Cerebellar nuclear complex (tissue), 1 donor: Measurements from ENCODE around the gene GLYATL1B.
"Not testable (repeated sequence)": the region's sequence is repeated elsewhere in the genome, so short reads cannot be mapped to it uniquely, and the experiment has no call there.

Experiments used
- DNase-seq, 2 experiments: peaks; one replicate each; lab custom pipeline; 2025; lab: John Stamatoyannopoulos, UW

GLYATL1B gene

GRCh38 chr11:59086007-59086406, at the start of gene GLYATL1B:
Gene GLYATL1B, plus strand, starts transcription at chr11:59086307. Its CDS starts 0 bp downstream, at chr11:59086307.
- not testable (repeated sequence) for DNase-seq

- DNase-seq = not testable (repeated sequence)
These were observed 49.6 kb upstream of the GLYATL1B start for GRCh38 chr11:59036542-59036941.

GRCh38 chr11:59037434-59037833, 48.7 kb upstream of the GLYATL1B start:
- not testable (repeated sequence) for DNase-seq

- no peak for DNase-seq
These were observed 45.5 kb upstream of the GLYATL1B start for GRCh38 chr11:59040607-59041006.

- DNase-seq = not testable (repeated sequence)
These were observed 34.7 kb upstream of the GLYATL1B start for GRCh38 chr11:59051383-59051782.

GRCh38 chr11:59052355-59052754, 33.8 kb upstream of the GLYATL1B start:
- DNase-seq = not testable (repeated sequence)

- no peak for DNase-seq
These were observed 32.7 kb upstream of the GLYATL1B start for GRCh38 chr11:59053387-59053786.

- DNase-seq = not testable (repeated sequence)
These were observed 27.7 kb upstream of the GLYATL1B start for GRCh38 chr11:59058120-59059033.

- DNase-seq = not testable (repeated sequence)
These were observed 26.0 kb upstream of the GLYATL1B start for GRCh38 chr11:59060096-59060495.

- DNase-seq = no peak
These were observed 23.2 kb upstream of the GLYATL1B start for GRCh38 chr11:59062602-59063529.

- DNase-seq = not testable (repeated sequence)
These were observed 21.9 kb upstream of the GLYATL1B start for GRCh38 chr11:59063996-59064727.

- no peak for DNase-seq
These were observed 17.0 kb upstream of the GLYATL1B start for GRCh38 chr11:59069087-59069486.

GRCh38 chr11:59076876-59077571, 9.1 kb upstream of the GLYATL1B start:
- DNase-seq = no peak

GRCh38 chr11:59078435-59078834, 7.7 kb upstream of the GLYATL1B start:
- DNase-seq = no peak

- DNase-seq = no peak
These were observed 7.0 kb upstream of the GLYATL1B start for GRCh38 chr11:59079086-59079485.

- not testable (repeated sequence) for DNase-seq
These were observed 5.7 kb upstream of the GLYATL1B start for GRCh38 chr11:59080421-59080820.

GRCh38 chr11:59081430-59082020, 4.6 kb upstream of the GLYATL1B start:
- DNase-seq = not testable (repeated sequence)

- DNase-seq = no peak
These were observed 2.1 kb downstream of the GLYATL1B start for GRCh38 chr11:59088162-59088561.

- DNase-seq = not testable (repeated sequence)
These were observed 7.5 kb downstream of the GLYATL1B start for GRCh38 chr11:59093576-59093975.

GRCh38 chr11:59095225-59095624, 9.1 kb downstream of the GLYATL1B start:
- not testable (repeated sequence) for DNase-seq
